GM11168 (cell line): ENCODE measurements around the gene CDH12.

ENCODE experiments used
- in situ Hi-C: fragments of 300-500 bp; cut with MboI; formaldehyde crosslinking; loops from one replicate; pipeline ENCODE4 v1.12.0; 2022; ENCODE audit warnings: low sequenced_read_pairs; ENCODE audit not compliant: unreplicated experiment

The CDH12 gene

DNA sequence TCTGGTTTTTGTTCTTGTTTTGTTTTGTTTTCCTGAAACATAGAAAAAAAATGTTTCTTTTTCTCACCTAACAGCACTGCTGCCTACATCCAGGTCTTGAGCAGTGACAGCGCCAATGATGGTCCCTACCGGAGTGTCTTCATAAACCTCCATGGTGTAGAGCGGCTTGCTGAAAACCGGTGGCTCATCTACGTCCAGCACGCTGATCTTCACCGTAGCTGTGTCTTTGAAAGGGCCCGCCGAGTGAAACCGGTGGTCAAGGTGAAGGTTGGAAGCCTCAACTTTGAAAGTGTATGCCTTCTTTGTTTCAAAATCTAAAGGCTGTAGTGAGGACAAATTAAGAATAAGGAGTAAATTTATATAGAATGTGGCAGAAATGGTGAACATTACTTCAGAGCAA lies 1051.0 kb downstream of the CDH12 start:
- in situ Hi-C loops: no loop called here

DNA sequence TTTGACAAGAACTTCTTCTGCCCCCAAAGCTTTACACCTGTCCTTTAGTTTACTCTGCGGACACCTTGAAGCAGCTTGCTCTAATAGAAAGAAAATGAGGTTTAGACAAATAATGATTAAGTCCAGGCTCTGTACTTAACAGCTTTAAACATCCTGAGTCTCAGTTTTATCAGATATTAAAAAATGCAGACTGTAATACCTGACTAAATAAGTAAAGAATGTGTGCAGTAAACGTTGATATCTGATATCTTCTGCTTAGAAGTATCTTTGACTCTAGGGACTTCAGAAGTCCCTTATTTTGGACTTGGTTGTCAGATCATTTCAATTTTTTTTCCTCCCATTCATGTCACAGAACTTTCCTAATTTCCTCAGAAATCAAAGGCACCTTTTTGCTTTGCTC lies 1060.4 kb downstream of the CDH12 start:
- in situ Hi-C loops: no loop called here

DNA sequence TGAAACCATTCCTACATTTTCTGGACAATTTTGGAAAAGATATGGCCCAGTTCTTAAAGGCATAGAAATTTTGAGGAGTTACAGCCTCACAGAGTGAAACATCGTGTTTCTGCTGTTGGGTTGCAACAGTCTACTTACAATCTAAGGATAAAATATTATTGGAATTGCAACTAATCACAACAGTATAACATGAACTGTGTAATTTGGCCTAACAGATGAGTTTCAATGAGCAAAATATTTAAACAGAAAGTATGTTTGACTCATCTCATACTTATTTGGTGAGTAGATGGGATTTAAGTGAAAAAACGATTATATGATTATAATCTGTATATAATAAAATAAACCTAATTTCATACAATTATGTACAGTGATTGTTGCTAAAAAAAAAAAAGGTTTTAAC lies 1061.8 kb downstream of the CDH12 start:
- in situ Hi-C loops: no loop called here

DNA sequence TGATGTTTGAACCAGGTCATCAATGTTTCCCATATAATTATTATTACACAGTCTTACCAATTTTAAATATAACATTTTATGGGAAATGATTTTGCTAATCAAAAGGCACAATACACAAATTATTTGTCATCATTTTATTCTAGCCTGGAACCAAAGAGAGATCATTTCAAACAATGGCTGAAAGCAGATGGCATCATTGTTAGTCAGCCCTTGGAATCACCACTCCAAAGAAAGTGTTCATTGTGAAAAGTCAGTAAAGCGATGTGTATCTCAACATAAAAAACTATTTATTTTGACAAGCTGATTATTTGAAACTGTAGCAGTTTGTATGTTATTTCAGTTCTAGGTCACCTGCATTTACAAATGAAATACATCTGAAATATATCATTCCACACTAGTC lies 1068.7 kb downstream of the CDH12 start:
- in situ Hi-C loops: no loop called here

DNA sequence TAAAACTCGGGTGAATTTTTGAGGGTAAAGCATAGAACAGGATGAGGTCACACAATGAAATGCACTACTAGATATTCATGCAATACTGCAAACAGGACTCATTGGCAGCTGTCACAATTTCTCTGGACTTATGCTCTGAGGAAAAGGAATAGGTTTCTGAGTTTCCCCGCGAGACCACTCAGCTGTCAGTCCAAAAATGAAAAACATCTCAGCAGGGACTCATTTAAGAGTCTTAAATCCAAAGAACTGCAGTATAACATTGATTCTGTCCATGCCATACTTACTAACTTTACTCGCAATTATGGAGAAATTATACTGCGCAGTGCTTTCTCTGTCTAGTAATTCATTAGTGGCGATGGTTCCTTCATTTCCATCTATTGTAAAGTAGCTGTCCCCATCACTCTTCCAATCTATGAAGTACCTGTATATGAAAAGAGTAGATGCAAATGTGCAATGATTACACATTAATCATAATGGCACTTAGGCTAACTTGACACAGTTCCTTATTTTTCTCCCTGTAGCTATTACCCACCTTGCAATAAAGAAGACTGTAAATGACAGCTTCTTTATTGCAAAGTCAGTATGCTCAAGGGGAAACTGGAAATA lies 1070.0 kb downstream of the CDH12 start:
- in situ Hi-C loops: no loop called here

DNA sequence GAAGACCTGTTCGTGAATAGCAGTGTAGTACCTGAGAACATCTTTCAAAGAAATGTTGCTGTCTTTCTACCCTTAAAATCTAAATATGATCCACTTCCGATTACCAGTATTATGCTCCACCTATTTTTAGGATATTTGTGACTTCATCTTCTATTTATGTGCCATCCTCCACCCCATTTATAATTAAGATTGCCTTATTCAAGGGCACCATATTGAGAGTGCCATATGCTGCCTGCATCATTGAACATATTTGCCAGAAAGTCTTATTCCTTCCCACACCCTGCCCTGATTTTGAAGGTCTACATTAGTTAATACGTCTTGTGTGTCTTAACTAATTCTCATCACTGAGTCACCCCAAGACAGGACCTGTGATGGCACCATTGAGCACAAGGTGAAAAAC lies 1076.7 kb downstream of the CDH12 start:
- in situ Hi-C loops: no loop called here

DNA sequence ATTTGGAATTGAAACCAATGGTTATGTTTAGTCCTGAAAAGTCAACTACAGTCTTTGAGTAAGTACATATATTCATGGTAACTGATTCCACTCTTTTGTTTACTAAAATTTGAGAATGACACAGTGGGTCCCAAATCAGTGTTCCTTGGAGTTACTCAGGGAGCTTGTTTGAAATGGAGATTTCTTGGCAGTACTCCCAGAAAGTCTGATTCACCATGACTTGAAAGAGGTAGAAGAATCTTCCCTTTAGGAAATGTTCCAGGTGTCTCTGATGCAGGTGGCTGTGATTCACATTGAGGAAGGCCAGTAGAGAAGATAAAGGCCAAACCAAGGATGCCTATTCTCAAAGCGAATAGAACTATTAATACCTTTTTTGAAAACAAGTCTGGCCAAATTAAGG lies 1078.3 kb downstream of the CDH12 start:
- in situ Hi-C loops: no loop called here

DNA sequence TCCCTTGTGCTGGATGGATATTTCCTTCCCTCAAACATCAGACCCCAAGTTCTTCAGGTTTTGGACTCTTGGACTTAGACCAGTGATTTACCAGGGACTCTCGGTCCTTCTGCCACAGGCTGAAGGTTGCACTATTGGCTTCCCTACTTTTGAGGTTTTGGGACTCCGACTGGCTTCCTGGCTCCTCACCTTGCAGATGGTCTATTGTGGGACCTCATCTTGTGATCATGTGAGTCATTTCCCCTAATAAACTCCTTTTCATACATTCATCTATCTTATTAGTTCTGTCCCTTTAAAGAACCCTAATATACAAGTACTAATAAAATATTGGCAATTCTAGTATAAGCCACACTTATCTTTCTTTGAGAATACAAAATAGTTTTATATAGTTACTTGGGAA lies 1078.9 kb downstream of the CDH12 start:
- in situ Hi-C loops: no loop called here

DNA sequence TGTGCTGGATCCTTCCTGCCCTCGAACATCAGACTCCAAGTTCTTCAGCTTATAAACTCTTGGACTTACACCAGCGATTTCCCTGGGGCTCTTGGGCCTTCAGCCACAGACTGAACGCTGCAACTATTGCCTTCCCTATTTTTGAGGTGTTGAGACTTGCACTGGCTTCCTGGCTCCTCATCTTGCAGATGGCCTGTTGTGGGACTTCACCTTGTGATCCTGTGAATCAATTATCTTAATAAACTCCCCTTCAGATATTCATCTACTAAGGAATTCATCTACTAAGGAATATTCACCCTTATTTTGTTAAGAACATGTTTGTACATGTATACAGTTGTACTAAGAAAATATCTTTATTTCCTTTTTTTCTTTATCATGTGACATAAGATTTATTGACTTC lies 1079.7 kb downstream of the CDH12 start:
- in situ Hi-C loops: no loop called here

DNA sequence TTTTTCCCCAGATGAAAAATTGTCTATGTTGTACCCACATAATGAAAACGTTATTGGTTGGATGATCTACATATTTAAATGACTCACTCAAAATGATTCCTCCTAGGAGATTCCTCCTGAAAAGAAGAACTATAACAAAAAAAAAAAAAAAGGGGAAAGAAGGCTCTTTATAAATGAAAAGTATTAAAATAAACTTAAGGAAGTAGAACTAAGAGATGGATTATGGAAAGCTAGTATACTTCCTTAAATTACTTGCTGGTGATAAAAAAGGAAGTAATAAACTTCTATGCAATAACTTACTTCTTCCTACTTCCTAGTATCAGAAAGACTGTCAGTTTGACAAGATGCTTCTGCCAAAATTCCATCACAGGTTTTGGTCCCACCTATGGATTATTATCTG lies 1087.7 kb downstream of the CDH12 start:
- in situ Hi-C loops: no loop called here

DNA sequence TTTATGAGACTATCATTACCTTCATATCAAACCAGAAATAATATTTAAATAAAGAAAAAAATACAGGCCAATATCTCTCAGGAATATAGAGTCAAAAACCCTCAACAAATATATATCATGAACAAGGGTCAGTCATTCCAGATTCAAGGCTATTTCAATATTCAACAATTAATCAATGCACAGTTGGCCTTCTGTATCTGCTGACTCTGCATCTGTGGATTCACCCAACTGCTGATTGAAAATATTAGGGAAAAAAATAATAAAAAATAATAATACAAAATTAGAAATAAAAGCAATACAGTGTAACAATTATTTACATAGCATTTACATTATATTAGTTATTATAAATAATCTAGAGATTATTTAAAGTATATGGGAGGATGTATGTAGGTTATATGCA lies 1114.0 kb downstream of the CDH12 start:
- in situ Hi-C loops: no loop called here

DNA sequence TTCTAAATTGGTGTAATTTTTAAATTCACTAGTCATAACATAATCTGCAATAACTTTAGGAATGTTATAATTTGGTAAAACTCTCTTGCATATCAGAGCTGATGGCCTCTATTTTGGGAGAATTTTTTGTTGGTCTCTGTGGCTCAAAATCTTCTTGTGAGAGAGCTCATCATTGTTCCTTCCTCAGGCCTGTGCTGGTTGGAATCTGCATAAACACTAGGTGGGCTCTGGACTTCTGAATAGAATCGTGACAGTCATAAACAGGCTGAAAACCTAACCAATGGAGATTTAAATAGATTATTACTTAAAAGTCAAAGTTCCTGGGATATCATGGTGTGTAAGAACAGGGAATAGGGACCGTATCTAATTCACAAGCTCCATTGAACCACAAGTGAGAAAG lies 1129.6 kb downstream of the CDH12 start:
- in situ Hi-C loops: no loop called here

DNA sequence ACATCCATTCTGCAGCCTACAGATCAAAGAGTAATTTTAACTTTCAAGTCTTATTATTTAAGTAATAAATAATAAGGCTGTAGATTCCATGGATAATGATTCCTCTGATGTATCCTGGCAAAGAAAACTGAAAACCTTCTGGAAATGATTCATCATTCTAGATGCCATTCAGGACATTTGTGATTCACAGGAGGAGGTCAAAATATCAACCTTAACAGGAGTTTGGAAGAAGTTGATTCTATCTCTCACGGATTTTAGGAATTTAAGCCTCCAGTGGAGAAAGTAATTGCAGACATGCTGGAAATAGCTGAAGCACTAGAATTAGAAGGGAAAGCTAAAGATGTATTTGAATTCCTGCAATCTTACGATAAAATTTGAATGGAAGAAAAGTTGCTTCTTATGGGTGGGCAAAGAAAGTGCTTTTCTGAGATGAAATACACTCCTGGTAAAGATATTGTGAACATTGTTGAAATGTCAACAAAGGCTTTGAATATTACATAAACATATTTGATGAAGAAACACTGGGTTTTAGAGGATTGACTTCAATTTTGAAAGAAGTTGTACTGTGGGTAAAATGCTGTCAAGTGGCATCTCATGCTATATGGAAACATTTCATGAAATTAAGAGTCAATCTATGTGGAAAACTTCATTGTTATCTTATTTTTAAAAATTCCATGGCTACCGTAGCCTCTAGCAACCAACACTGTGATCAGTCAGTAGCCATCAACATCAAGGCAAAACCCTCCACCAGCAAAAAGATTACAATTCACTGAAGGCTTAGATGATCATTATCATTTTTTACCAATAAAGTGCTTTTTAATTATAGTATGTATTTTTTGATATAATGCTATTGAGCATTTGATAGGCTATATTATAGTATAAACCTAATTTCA lies 1141.0 kb downstream of the CDH12 start:
- in situ Hi-C loops: no loop called here

DNA sequence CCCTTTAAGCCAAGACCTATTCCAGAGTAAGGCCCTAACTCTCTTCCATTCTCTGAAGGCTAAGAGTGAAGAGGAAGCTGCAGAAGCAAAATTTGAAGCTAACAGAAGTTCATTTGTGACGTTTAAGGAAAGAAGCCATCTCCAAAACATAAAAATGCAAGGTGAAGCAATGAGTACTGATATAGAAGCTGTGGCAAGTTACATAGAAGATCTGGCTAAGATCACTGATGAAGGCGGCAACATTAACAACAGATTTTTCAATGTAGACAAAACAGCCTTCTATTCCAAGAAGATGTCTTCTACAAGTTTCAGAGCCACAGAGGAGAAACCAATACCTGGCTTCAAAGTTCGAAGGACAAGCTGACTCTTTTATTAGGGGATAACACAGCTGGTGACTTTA lies 1143.4 kb downstream of the CDH12 start:
- in situ Hi-C loops: no loop called here

DNA sequence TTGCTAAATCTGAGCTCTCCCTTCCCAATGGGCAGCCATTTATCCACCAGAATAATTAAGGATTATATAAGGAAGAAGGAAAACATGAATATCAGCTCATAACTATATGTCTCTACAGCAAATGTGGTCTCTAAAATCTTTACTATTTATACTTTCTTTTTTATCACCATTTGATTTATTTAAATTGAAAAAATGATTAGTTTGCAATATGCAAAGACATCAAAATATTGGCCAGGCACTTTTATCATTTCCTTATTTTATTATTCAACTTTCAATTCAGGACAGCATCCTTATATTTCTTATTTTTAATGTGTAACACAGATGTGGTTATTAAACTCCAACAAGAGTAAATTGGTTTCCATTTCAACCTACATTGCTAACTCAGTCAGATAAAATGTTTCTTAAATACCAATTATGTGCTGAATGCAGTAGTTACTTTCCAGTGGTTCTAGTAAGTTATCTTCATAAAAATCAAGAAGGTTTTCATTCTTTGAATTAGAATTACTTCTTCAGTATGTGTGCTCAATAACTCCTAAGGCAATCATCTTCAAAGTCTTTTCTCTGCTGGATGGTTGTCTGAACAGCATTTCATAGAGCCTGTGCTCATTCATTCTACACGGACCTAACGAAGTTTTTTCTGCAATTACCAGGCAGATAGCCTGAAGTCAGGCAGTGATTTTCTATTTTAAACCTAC lies 1148.0 kb downstream of the CDH12 start:
- in situ Hi-C loops: no loop called here

DNA sequence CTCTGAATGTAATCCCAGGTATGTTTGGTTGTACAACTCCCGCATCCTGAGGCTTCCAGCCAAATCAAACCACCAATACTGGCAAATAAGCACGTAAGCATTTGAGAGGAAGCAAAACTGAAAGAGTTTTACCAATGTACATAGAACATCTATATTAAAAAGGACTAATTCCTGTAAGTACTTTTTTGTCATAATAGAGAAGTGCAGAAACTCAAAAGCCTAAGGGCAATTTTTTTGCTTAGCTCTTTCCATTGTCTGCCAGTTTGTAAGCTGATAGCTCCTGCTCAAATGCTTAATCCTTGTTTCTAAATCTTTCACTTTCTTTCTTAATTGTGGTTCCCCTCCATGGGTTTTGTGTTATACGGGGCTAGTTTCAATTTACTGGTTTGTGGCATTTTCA lies 1151.8 kb downstream of the CDH12 start:
- in situ Hi-C loops: no loop called here
